Head of caudate nucleus (tissue), 42 donors: Measurements from ENCODE around the gene CACNA1B.

ENCODE experiments used
- DNase-seq, 42 donors: peaks; one replicate each; pipeline versions ENCODE4 v3.0.0 to v3.0.0-alpha.2; 2020 to 2021; ENCODE audit warnings: mixed read lengths in 7 of 42
- intact Hi-C: fragments of 100-400 bp; cut with DNase I; formaldehyde crosslinking; loops from one replicate; pipeline ENCODE4 v1.15.0; 2022

CACNA1B gene

DNA sequence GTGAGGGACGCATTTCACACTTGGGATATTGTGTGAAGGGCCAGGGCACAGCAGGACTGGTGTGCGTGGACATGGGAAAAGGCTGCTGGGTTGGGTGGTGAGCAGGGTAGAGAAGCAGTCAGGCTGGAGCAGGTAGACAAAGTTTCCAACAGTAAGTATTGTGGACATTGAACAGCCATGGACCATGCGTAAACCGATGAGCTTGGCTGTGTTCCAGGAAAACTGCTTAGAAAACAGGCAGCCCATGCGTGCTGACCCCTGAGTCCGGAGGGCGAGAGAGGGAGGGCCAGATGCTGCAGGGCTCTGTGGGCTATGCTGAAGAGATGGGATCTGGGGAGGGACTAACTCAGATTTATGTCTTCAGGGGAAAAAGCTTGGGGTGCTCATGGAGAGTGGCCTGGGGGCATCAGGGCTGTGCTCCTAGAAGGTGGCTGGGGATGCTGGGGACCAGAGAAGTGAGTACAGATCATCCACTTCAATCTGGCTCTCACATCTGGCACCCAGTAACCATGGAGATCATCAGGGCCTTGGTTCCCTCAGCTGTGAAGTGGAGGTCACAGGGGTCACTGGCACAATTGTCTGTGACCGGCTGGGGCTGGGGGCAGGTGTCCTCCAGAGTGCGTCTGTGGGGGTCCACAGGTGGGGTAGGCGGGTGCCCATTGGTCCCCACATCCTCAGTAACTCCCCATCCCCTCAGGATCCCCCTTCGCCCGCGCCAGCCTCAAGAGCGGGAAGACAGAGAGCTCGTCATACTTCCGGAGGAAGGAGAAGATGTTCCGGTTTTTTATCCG lies 93.3 kb downstream of the CACNA1B start:
- peak in 8 of 42 donors; percentile 3 to 34 (median 8) for DNase-seq
- intact Hi-C loops, result no loop called here

DNA sequence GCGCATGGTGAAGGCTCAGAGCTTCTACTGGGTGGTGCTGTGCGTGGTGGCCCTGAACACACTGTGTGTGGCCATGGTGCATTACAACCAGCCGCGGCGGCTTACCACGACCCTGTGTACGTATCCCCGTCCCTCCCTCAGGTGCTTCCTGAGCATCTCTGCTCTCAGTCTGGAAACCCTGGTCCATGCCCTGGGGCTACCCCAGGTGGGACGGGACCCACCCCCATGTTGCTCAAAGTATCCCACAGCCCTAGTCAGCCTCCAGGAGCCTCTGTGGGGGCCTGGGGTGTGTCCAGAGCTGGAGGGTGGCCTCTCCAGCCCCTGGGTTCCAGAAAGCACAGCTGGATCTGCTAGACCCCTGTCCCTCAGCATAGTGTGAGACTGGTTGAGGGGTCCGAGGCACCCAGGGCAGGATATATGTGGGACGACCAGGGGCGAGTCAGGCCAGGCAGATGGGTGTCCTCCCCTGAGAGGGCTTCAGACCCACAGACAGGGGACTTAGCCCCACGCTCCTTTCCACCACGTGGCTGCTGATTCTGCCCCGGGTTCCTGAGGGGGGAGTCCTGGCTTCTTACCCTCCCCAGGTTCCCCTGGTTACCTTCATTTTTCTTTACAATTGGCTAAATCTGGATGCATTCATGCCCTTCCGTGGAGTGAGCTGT lies 94.0 kb downstream of the CACNA1B start:
- intact Hi-C loops, result no loop called here
- DNase-seq, result peak in 9 of 42 donors; percentile 2 to 32 (median 16)

DNA sequence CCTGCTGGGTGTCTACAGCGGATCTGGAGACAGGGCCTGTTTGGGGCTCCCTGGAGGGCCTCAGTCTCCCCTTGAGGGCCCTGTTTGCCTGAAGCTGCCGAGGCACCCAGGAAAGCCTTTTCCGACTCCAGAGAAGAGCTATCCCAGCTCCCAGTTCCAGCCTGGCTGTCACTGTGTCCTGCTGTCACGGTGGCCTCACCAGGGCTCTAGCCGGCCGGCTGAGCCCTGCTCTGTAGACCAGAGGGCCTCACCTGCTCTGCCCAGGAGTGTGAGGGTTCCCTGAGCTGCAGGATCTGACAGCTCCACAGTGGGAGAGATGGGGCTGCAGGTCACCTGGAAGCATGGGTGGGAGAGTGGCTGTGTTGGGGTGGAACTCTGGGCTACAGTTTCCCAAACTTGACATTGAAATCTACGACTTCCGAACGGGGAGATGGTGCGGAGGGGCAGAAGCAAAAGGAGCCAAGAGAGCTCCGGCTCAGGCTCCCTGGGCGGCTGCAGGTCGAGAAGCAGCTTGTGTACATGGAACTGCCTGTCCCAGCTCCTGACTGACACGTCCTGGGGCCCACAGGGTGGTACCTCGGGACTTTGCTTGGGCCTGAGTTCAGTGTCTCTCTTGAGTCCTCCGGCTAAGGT lies 94.9 kb downstream of the CACNA1B start:
- peak in 3 of 42 donors; percentile 15 to 34 (median 16) for DNase-seq

DNA sequence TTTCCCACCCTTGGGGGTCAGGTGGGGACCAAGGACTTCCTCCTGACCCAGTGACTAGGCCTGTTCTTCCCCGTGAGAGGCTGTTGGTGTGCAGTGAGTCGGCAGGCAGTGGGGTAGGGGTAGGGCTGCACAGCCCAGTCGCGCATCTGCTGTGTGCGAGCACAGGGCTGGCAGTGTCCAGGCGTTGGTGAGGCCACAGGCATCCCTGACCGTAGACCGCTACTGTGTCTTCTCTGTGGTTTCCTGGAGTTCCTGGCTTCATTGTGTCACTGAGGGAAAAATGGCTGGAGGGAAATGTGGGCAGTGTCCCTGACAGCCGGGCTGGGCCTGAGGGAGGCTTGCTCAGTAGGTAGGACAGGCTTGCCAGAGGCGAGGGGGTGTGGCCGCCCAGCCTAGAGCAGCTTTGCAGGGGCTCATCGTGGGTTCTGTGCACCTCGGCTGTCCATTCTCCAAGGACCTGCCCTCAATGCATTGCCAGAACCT lies 95.4 kb downstream of the CACNA1B start:
- peak in 5 of 42 donors; percentile 1 to 26 (median 14) for DNase-seq
- intact Hi-C loops, result no loop called here

More for the DNA sequence above, 94.9 kb downstream of the CACNA1B start:
- intact Hi-C loops, result no loop called here

DNA sequence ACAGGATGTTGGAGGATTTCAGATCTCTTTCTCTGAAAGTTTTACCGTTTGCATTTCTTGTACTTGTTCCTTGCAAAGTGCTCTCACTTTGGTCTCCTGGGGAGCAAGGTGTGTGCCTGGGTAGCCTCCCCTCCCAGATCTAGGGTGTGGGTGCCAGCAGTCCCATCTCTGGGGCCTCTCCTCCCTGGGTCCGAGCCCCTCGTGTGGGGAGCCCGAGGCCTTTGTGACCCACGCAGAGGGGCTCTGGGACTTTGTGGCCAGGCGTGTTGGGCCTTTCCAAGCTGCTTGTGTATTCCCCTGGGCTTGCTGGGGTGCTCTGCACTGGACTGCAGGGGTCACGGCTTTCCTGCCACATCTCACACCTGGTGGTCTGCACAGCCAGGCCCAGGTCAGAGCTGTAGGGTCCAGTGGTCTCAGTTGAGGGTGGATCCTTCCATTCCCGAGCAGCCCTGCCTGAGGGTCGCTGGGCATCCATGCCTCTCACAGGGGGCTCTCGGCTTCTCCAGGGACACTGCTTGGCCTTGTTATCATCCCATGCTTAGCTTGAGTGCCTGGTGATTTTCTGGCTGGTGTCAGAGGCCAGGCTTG lies 96.3 kb downstream of the CACNA1B start:
- intact Hi-C loops, result no loop called here

DNA sequence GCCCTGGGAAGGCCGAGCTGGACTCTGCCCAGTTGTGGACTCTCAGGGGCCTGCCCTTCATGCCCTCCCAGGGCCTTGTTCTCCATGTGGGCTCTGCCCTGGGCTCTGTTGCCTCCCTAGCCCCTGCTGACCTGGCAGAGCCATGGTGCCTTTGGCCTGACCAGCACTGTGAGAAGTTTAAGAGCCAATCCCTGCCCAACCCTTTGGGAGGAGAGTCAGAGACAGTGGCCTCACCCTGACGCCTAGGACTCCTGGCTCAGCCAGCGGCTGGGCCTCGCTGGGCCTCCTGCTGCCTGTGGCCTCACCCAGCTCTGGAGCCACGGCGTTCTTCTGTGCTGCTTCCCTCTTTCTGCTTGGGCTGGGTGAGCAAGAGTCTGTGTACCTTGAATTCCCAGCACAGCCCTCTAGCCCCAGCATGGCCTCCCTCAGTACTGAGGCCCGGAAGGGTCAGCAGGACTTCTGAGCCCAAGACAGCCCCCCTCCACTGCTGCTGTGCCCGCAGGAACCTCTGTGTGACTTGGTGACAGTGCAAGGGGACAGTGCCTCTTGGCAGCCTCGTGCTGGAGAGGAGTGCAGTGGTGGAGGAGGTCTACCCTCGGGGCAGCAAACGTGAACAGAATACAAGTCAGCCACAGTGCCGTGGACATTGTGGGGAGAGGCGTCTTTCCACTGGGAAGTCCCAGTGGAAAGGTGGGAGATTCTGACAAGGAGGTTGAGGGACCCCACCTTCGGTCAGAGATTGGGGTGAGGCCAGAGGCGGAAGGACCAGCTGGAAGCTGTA lies 97.4 kb downstream of the CACNA1B start:
- peak in 4 of 42 donors; percentile 5 to 26 (median 14) for DNase-seq
- intact Hi-C loops, result no loop called here

More for the DNA sequence above, 96.3 kb downstream of the CACNA1B start:
- peak in 4 of 42 donors; percentile 4 to 20 (median 12) for DNase-seq

DNA sequence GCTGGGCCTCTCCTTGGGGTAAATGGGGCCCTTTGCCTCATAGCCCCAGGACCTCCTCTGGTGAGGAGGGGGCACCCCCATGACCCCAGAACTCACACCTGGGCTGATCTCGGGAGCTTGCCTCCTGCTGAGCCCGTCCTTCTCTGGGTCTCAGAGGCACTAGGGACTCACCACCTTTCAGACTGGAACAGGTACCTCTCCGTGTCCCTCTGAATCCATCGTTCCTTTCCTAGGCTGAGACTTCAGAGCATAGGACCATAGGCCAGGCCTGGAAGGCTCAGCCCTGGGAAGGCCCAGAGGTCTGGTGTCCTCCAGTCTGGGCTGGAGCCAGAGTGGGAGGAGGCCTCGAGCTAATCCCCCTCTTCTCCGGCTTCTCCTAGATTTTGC lies 97.9 kb downstream of the CACNA1B start:
- peak in 5 of 42 donors; percentile 1 to 18 (median 14) for DNase-seq
- intact Hi-C loops, result no loop called here

DNA sequence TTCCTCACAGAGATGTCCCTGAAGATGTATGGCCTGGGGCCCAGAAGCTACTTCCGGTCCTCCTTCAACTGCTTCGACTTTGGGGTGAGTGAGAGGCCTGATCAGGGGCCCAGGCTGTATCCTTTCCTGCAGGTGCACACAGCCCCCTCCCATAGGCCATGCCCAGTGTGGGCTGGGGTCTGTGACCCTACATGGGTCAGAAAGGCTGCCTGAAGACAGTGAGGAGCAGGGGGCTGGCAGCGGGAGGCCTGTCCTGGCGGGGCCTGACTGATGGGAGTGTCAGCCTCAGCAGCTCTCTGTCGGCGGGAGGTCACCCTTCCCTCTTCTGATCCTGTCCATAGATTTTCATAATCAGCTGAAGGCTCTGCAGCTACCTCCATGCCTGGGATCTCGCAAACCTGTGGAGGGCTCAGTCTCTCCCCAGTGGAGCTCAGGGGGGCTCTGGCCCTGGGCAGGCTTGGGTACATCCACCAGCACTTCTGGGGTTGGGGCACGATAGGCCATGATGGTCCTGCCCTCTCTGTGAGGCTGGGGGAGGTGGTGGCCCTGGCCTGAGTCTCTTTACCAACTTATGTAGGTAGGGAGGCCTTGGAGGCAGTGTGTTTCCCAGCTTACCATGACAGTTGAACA lies 98.5 kb downstream of the CACNA1B start:
- intact Hi-C loops, result no loop called here
- peak in 5 of 42 donors; percentile 5 to 32 (median 27) for DNase-seq

DNA sequence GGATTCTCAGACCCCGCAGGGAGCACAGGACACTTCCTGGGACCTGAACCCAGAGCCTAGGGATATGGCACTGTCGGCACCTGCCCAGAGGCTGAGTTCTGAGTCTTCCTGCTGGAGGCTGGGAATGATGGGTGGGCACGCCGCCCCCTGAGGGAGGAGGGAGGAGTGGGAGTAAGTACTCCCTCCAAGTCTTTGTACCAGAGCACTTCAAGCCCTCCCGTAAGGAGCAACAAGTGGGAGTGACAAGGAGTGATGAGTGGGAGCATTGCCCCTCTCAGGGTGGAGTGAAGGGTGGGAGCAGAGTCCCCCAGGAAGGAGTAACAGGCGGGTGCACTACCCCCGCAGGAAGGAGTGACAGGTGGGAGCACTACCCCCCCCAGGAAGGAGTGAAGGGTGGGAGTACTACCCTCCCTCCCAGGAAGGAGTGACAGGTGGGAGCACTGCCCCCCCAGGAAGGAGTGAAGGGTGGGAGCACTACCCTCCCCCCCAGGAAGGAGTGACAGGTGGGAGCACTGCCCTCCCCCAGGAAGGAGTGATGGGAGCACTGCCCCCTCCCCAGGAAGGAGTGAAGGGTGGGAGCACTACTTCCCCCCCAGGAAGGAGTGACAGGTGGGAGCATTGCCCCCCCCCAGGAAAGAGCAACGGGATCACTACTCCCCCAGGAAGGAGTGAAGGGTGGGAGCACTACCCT lies 100.1 kb downstream of the CACNA1B start:
- intact Hi-C loops, result no loop called here
- peak in 6 of 42 donors; percentile 5 to 31 (median 8) for DNase-seq

DNA sequence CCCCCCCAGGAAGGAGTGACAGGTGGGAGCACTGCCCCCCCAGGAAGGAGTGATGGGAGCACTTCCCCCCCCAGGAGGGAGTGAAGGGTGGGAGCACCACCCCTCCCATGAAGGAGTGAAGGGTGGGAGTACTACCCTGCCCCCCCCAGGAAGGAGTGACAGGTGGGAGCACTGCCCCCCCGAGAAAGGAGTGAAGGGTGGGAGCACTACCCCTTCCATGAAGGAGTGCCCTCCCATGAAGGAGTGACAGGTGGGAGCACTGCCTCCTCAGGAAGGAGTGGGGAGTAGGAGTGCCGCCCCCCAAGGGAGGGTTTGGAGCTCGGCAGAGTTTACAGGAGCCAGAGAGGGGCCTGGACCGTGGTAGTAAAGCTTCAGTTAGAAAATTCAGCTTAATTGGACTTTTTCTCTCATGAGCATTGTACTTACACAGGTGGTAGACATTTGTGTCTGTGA lies 100.7 kb downstream of the CACNA1B start:
- DNase-seq, result peak in 3 of 42 donors; percentile 5 to 17 (median 14)
- intact Hi-C loops, result no loop called here

DNA sequence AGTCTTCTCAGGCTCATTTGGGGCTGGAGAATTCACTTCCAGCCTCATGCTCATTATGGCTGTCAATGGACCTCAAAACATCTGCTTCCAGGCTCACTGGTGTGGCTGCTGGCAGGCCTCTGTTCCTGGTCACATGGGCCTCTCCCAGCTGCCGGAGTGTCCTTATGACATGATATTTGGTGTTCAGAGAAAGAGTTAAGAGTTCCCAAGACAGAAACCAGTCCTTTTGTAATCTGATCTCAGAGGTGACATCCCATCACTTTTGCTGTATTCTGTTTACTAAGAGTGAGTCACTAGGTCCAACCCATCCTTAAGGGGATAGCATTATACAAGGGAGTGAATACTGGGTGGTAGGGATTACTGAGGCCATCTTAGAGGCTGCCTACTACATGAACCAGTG lies 104.6 kb downstream of the CACNA1B start:
- intact Hi-C loops, result no loop called here

DNA sequence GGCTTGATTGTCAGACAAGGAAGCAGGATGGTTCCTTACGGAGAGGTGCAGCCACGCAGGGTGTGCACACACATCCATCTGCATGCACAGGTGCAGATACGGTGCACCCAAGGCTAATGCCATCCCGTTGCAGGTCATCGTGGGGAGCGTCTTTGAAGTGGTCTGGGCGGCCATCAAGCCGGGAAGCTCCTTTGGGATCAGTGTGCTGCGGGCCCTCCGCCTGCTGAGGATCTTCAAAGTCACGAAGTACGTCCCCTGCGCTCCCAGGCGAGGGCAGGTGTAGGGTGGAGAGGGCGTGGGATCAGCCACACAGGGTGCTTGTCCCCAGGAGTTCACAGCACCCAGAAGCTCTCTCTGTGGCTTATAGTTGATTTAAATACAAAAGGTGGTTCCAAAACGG lies 106.4 kb downstream of the CACNA1B start:
- intact Hi-C loops, result no loop called here
- peak in 5 of 42 donors; percentile 5 to 30 (median 16) for DNase-seq

More for the DNA sequence above, 104.6 kb downstream of the CACNA1B start:
- peak in 4 of 42 donors; percentile 10 to 34 (median 21) for DNase-seq

DNA sequence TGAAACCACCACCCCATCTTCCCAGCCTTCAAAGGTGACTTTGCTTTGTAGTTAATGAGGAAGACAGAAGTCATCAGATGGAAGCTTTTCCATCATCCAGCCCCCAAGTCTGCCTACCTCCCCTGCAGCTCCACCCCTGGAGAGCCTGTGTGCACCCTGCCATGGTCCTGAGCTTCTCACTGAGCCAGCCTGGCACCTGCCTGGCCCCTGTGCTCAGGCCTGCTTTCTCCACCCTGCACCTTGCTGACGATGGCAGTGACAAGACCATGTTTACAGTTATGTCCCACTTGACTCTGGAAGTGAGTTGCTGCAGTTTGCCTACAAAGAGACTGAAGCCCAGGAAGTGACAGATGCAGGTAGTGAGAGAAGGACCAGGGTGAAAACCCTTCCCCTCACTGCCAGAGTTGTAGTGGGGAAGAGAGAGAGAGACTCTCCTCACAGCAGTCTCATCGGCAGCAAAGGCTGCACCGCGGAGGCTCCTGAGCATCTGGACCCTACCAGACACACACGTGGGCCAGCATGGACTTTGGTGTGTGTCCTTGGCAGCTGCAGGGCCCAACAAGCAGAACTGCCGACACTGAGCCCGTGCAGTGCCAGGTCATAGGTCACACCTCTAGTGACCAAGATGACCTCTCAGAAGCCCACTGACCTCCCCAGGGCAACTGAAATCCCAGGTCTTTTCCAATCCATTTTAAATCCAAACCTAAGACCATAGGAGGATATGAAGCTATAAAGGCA lies 107.1 kb downstream of the CACNA1B start:
- intact Hi-C loops, result no loop called here
- DNase-seq, result peak in 6 of 42 donors; percentile 2 to 30 (median 16)

DNA sequence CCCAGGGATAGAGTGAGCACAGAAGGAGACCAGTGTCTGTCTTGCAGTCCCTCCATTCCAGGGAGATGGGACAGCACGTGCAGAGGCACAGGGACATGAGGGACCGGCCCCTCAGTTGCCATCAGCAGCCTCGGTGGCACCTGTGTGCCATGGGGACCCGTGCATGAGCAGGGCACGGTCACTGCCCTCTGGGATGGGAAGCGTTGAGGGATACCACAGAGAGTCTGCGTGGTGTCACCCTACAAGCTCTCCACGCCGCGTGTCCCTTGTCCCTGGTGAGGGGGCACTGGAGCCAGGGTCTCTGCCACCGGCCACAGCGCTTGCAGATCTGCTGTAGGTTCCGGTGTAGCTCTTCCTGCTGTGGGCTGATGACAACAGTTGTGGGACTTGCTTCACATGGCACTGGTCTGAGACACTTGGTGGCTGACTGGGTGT lies 108.1 kb downstream of the CACNA1B start:
- peak in 6 of 42 donors; percentile 6 to 34 (median 12) for DNase-seq
- intact Hi-C loops, result no loop called here

DNA sequence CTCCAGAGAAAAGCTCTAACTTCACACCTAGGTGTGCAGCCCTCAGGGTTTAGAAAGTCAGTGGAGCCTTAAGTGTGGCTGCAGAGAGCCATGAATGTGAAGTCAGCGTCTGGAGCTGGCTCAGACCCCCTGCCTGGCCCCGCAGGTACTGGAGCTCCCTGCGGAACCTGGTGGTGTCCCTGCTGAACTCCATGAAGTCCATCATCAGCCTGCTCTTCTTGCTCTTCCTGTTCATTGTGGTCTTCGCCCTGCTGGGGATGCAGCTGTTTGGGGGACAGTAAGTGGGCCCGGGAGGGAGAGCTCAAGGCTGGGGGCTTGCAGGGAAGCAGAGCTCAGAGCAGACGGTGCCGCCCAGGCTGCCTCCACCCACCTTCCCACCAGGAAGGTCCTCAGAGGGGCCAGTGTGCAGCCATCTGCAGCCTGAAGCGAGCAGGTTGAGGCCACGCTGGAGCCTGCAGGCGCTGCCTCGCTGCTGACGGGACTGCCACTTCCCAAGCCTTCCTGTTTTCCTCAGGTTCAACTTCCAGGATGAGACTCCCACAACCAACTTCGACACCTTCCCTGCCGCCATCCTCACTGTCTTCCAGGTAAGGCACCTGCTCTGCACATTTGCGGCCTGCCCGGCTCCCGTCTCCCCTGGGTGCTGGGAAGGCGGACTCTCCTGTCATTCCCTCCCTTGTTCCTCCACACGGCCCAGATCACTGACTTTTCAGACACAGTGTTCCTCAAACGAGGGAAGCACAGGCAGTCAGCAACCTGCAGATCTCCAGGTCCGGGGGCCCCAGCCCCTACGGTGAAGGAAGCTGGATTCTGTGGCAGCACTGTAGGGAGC lies 108.9 kb downstream of the CACNA1B start:
- DNase-seq, result peak in 7 of 42 donors; percentile 5 to 34 (median 20)
- intact Hi-C loops, result no loop called here
